Epithelial cell of proximal tubule (primary cell): ENCODE data around the gene CRYBB3. TPM values are rescaled to one million over a fixed set of nuclear protein-coding genes. Genes with fewer than 3 reads are reported as not detected.

ENCODE experiments used
- DNase-seq: peaks from one replicate; pipeline ENCODE4 v3.0.0-alpha.2; 2011; ENCODE audit warnings: low read depth
- H3K4me3 ChIP-seq: 2 replicates; pipeline ENCODE4 v1.5.1; 2011; ENCODE audit warnings: low read depth, mild to moderate bottlenecking, low read length
- total RNA-seq: library from RNA; depleted of rRNA; stranded (reverse); fragments of >200 nt; gene quantifications from 2 replicates; pipeline ENCODE4 v1.2.3, GENCODE V29; 2015
- TF ChIP-seq, protein P1 (sequence below): conservative IDR thresholded peaks from 2 replicates; pipeline ENCODE4 v1.5.1; 2012; ENCODE audit warnings: low read depth, mild to moderate bottlenecking, low read length

CRYBB3 gene
- total RNA-seq, 1 donor from 2014 or later: not detected

- TF ChIP-seq, protein P1, sequence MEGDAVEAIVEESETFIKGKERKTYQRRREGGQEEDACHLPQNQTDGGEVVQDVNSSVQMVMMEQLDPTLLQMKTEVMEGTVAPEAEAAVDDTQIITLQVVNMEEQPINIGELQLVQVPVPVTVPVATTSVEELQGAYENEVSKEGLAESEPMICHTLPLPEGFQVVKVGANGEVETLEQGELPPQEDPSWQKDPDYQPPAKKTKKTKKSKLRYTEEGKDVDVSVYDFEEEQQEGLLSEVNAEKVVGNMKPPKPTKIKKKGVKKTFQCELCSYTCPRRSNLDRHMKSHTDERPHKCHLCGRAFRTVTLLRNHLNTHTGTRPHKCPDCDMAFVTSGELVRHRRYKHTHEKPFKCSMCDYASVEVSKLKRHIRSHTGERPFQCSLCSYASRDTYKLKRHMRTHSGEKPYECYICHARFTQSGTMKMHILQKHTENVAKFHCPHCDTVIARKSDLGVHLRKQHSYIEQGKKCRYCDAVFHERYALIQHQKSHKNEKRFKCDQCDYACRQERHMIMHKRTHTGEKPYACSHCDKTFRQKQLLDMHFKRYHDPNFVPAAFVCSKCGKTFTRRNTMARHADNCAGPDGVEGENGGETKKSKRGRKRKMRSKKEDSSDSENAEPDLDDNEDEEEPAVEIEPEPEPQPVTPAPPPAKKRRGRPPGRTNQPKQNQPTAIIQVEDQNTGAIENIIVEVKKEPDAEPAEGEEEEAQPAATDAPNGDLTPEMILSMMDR: no peak
- DNase-seq: no peak
- H3K4me3 ChIP-seq: no peak overlapping the region
Observed at GRCh38 chr22:25167834-25168601, 31.6 kb upstream of the CRYBB3 start.

- no peak for DNase-seq
- TF ChIP-seq, protein P1: no peak
- H3K4me3 ChIP-seq: no peak overlapping the region
Observed at GRCh38 chr22:25169278-25170031, 30.2 kb upstream of the CRYBB3 start.

DNA sequence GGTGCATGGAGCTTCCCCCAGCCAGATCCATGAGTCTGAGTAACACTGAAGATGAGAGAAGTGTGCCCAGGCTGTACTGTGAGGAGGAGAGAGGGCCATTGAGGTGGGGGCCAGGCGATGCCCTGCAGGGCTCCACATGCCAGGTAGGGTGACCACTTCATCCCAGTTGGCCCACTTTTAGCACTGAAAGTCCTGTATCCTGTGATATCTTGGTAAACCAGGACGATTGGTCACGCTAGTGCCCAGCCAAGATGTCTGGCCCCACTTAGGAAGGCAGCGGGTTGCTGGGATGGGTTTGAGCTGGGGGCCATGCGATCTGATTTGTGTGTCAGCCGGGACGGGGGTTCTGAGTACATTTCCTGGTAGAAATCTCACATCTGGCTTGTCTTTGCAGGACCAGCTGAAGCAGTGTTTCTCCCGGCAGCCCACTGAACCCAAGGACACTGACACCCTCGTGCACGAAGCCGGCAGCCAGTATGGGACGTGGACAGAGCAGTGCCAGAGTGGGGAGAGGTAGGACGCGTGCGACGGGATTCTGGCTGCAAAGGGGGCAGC lies 29.2 kb upstream of the CRYBB3 start:
- TF ChIP-seq, protein P1: no peak
- H3K4me3 ChIP-seq: no peak overlapping the region

DNA sequence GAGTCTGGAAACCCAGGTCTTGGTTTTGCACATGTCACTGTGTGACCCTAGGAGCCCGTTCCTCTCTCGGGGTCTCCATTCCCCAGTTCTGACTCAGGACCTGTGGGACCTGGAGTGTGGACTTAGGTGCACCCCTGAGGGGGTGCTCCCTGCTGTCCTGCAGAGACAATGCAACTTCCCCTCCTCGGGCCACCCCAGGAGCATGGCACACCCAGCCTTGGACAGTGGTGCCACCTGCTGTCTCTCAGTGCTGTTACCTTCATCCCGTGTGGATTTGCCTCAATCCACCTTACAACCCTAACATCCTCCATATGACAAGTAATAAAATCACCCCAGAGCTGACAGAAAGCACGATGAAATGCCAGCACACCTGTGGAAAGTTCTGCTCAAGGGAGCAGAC lies 27.5 kb upstream of the CRYBB3 start:
- DNase-seq: no peak
- TF ChIP-seq, protein P1: peak; percentile 78

More for the DNA sequence above, 29.2 kb upstream of the CRYBB3 start:
- DNase-seq: no peak

GRCh38 chr22:25174156-25174887 lies 25.3 kb upstream of the CRYBB3 start:
- DNase-seq: no peak
- H3K4me3 ChIP-seq: no peak overlapping the region
- TF ChIP-seq, protein P1: no peak

More for the DNA sequence above, 27.5 kb upstream of the CRYBB3 start:
- H3K4me3 ChIP-seq: no peak overlapping the region

GRCh38 chr22:25174888-25175411 lies 24.7 kb upstream of the CRYBB3 start:
- no peak overlapping the region for H3K4me3 ChIP-seq
- TF ChIP-seq, protein P1: no peak
- no peak for DNase-seq
